ENCODE results near the gene SLC6A17. TPM values are rescaled to one million over a fixed set of nuclear protein-coding genes. Genes with fewer than 3 reads are reported as not detected.

The SLC6A17 gene
- total and polyA plus RNA-seq, 9 of the 15 experiments (the other 6 are each of a cell fraction or from before 2014, with no cell fraction given): not detected

DNA sequence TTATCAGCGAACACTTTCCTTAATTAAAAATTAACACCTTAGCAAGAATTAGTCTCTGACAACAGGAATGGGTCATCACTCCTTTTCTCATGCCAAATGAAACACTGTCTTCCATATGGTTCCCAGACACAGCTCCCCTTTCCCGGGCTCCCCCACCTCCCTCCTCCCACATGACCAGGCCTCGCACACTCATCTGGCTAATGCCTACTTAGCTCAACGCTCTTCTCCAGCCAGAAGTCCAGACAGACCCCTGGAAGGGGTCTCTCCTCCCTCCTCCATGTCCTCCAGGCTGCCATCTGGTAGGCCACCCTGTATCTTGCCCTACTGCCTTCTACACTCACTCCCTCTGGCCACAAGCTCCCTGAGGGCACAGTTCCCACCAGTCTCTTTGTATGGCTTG lies 99.7 kb downstream of the SLC6A17 start (continued):
- TF ChIP-seq, protein P1, sequence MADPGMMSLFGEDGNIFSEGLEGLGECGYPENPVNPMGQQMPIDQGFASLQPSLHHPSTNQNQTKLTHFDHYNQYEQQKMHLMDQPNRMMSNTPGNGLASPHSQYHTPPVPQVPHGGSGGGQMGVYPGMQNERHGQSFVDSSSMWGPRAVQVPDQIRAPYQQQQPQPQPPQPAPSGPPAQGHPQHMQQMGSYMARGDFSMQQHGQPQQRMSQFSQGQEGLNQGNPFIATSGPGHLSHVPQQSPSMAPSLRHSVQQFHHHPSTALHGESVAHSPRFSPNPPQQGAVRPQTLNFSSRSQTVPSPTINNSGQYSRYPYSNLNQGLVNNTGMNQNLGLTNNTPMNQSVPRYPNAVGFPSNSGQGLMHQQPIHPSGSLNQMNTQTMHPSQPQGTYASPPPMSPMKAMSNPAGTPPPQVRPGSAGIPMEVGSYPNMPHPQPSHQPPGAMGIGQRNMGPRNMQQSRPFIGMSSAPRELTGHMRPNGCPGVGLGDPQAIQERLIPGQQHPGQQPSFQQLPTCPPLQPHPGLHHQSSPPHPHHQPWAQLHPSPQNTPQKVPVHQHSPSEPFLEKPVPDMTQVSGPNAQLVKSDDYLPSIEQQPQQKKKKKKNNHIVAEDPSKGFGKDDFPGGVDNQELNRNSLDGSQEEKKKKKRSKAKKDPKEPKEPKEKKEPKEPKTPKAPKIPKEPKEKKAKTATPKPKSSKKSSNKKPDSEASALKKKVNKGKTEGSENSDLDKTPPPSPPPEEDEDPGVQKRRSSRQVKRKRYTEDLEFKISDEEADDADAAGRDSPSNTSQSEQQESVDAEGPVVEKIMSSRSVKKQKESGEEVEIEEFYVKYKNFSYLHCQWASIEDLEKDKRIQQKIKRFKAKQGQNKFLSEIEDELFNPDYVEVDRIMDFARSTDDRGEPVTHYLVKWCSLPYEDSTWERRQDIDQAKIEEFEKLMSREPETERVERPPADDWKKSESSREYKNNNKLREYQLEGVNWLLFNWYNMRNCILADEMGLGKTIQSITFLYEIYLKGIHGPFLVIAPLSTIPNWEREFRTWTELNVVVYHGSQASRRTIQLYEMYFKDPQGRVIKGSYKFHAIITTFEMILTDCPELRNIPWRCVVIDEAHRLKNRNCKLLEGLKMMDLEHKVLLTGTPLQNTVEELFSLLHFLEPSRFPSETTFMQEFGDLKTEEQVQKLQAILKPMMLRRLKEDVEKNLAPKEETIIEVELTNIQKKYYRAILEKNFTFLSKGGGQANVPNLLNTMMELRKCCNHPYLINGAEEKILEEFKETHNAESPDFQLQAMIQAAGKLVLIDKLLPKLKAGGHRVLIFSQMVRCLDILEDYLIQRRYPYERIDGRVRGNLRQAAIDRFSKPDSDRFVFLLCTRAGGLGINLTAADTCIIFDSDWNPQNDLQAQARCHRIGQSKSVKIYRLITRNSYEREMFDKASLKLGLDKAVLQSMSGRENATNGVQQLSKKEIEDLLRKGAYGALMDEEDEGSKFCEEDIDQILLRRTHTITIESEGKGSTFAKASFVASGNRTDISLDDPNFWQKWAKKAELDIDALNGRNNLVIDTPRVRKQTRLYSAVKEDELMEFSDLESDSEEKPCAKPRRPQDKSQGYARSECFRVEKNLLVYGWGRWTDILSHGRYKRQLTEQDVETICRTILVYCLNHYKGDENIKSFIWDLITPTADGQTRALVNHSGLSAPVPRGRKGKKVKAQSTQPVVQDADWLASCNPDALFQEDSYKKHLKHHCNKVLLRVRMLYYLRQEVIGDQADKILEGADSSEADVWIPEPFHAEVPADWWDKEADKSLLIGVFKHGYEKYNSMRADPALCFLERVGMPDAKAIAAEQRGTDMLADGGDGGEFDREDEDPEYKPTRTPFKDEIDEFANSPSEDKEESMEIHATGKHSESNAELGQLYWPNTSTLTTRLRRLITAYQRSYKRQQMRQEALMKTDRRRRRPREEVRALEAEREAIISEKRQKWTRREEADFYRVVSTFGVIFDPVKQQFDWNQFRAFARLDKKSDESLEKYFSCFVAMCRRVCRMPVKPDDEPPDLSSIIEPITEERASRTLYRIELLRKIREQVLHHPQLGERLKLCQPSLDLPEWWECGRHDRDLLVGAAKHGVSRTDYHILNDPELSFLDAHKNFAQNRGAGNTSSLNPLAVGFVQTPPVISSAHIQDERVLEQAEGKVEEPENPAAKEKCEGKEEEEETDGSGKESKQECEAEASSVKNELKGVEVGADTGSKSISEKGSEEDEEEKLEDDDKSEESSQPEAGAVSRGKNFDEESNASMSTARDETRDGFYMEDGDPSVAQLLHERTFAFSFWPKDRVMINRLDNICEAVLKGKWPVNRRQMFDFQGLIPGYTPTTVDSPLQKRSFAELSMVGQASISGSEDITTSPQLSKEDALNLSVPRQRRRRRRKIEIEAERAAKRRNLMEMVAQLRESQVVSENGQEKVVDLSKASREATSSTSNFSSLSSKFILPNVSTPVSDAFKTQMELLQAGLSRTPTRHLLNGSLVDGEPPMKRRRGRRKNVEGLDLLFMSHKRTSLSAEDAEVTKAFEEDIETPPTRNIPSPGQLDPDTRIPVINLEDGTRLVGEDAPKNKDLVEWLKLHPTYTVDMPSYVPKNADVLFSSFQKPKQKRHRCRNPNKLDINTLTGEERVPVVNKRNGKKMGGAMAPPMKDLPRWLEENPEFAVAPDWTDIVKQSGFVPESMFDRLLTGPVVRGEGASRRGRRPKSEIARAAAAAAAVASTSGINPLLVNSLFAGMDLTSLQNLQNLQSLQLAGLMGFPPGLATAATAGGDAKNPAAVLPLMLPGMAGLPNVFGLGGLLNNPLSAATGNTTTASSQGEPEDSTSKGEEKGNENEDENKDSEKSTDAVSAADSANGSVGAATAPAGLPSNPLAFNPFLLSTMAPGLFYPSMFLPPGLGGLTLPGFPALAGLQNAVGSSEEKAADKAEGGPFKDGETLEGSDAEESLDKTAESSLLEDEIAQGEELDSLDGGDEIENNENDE (IDR thresholded peaks at IDR 0.05; ENCODE audit: low read depth, low read length): no peak
- no peak for TF ChIP-seq ETV6 (IDR thresholded peaks at IDR 0.05; ENCODE audit: borderline replicate concordance in 1 of 2, low read depth in 2 of 2, low read length in 1 of 2)
- no peak for TF ChIP-seq ETV6 (CRISPR knock-in tag; IDR thresholded peaks at IDR 0.05; ENCODE audit: borderline replicate concordance)
- TF ChIP-seq HSF4 (CRISPR knock-in tag; IDR thresholded peaks at IDR 0.05; ENCODE audit: borderline replicate concordance): no peak
- no peak for TF ChIP-seq CHD1 (IDR thresholded peaks at IDR 0.05; ENCODE audit: low read length)
- TF ChIP-seq, protein P2, sequence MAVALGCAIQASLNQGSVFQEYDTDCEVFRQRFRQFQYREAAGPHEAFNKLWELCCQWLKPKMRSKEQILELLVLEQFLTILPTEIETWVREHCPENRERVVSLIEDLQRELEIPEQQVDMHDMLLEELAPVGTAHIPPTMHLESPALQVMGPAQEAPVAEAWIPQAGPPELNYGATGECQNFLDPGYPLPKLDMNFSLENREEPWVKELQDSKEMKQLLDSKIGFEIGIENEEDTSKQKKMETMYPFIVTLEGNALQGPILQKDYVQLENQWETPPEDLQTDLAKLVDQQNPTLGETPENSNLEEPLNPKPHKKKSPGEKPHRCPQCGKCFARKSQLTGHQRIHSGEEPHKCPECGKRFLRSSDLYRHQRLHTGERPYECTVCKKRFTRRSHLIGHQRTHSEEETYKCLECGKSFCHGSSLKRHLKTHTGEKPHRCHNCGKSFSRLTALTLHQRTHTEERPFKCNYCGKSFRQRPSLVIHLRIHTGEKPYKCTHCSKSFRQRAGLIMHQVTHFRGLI (CRISPR knock-in tag; IDR thresholded peaks at IDR 0.05): no peak
- TF ChIP-seq, protein P3, sequence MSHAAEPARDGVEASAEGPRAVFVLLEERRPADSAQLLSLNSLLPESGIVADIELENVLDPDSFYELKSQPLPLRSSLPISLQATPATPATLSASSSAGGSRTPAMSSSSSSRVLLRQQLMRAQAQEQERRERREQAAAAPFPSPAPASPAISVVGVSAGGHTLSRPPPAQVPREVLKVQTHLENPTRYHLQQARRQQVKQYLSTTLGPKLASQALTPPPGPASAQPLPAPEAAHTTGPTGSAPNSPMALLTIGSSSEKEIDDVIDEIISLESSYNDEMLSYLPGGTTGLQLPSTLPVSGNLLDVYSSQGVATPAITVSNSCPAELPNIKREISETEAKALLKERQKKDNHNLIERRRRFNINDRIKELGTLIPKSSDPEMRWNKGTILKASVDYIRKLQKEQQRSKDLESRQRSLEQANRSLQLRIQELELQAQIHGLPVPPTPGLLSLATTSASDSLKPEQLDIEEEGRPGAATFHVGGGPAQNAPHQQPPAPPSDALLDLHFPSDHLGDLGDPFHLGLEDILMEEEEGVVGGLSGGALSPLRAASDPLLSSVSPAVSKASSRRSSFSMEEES (CRISPR knock-in tag; IDR thresholded peaks at IDR 0.05): no peak
- TF ChIP-seq, protein P4, sequence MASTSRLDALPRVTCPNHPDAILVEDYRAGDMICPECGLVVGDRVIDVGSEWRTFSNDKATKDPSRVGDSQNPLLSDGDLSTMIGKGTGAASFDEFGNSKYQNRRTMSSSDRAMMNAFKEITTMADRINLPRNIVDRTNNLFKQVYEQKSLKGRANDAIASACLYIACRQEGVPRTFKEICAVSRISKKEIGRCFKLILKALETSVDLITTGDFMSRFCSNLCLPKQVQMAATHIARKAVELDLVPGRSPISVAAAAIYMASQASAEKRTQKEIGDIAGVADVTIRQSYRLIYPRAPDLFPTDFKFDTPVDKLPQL (IDR thresholded peaks at IDR 0.05; ENCODE audit: extremely low read depth, insufficient read length): no peak
- TF ChIP-seq, protein P5, sequence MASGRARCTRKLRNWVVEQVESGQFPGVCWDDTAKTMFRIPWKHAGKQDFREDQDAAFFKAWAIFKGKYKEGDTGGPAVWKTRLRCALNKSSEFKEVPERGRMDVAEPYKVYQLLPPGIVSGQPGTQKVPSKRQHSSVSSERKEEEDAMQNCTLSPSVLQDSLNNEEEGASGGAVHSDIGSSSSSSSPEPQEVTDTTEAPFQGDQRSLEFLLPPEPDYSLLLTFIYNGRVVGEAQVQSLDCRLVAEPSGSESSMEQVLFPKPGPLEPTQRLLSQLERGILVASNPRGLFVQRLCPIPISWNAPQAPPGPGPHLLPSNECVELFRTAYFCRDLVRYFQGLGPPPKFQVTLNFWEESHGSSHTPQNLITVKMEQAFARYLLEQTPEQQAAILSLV (tag; IDR thresholded peaks at IDR 0.05): no peak
- TF ChIP-seq KLF10 (CRISPR knock-in tag; IDR thresholded peaks at IDR 0.05): no peak
- no peak for TF ChIP-seq PTRF (tag; IDR thresholded peaks at IDR 0.05)

All from K562 (cell line).